ENCODE measurements around the gene BCL2.

- no peak for TF ChIP-seq SIN3A (IDR thresholded peaks at IDR 0.05; ENCODE audit: low read depth)
- no peak for TF ChIP-seq ZNF274 (IDR thresholded peaks at IDR 0.05; ENCODE audit: low read depth, low read length)
- TF ChIP-seq CTCF (IDR thresholded peaks at IDR 0.05 in 2 of 3, conservative IDR thresholded peaks at IDR 0.05 in 1 of 3; ENCODE audit: borderline replicate concordance in 1 of 3, insufficient read depth in 1 of 3, low read depth in 2 of 3, low read length in 2 of 3), result no peak
- TF ChIP-seq EZH2phosphoT487 (IDR thresholded peaks at IDR 0.05; ENCODE audit: borderline replicate concordance), result no peak
- TF ChIP-seq POLR2A (IDR thresholded peaks at IDR 0.05; ENCODE audit: borderline replicate concordance, extremely low read depth, insufficient read depth, insufficient read length), result no peak
- no peak for TF ChIP-seq POLR2AphosphoS5 (IDR thresholded peaks at IDR 0.05; ENCODE audit: low read depth, low read length)
- no peak for TF ChIP-seq JUND (IDR thresholded peaks at IDR 0.05)
- TF ChIP-seq EZH2 (IDR thresholded peaks at IDR 0.05), result no peak
- no peak for TF ChIP-seq SRF (IDR thresholded peaks at IDR 0.05; ENCODE audit: low read depth)
- TF ChIP-seq SP1 (IDR thresholded peaks at IDR 0.05; ENCODE audit: low read depth), result no peak
Observed at GRCh38 chr18:63113899-63114565, 205.5 kb downstream of the BCL2 start.
